GM21528 (cell line): ENCODE data around the gene NELFB.

Experiments
- ATAC-seq: cut with Tn5 transposase; IDR thresholded peaks from one replicate; pipeline ENCODE4 v1.9.1; 2021; ENCODE audit warnings: mild to moderate bottlenecking, moderate library complexity; ENCODE audit not compliant: unreplicated experiment, low FRiP score

Gene NELFB

DNA sequence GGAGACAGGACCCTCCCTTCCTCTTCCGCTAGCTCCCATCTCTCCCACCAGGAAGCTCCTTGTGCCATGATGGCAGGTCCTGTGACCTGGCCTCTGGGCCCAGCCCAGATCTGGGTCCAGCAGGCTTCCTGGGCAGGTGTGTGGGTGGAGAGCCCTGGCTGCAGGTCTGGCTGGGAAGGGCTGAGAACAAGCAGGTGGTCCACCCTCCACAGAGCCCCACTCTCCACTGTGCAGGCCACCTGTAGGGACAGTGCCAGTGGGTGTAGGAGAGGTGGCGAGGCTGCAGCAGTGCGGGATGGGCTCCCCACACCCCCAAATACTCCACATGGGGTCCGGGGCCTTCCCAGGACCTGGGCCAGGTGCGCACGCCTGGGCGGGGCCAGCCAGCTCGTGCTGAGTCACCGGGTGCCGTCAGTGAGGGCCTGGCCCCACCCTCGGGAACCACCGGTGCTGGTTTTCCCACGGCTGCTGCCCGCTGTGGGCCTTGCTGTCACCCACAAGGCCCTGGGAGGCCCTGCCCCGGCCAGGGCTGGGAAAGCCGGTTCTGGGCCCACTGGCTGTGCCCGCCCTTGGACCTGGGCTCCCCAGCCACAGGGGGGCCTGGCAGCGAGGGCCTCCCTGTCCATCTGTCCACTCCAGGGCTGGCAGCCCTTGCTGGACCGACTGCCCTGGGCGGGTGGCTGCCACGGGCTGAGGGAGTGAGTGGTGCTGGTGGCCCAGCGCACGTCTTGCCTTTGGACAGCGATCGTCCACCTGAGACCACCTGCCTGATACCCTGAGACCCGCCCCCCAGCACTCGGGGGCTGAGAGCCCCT is 56.3 kb downstream of the NELFB start:
- no peak for ATAC-seq

- no peak for ATAC-seq
These were observed 57.1 kb downstream of the NELFB start for GRCh38 chr9:137311986-137312851.

DNA sequence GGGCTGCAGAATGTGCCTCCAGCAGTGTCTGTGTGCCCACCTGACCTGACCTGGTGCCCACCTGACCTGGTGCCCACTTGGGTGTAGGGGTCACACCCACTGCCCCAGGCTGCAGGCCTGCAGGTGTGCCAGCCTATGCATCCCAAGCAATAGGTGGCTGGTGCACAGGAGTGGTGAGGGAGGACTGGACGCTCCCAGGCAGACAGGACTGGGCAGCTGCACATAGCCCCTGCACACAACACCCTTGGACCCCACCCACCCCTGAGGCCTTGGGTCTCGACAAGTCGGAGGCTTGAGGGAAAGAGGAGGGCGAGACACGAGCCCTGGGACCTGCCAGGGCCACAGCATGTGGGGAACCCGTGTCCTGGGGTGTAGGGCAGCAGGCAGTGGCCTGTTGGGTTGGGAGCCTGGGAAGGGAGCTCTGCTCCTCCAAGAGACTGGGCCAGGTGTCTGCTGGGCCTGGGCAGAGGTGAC is 57.8 kb downstream of the NELFB start:
- no peak for ATAC-seq

- no peak for ATAC-seq
These were observed 58.3 kb downstream of the NELFB start for GRCh38 chr9:137313326-137313936.

GRCh38 chr9:137313956-137314560 is 58.9 kb downstream of the NELFB start:
- ATAC-seq, result no peak

DNA sequence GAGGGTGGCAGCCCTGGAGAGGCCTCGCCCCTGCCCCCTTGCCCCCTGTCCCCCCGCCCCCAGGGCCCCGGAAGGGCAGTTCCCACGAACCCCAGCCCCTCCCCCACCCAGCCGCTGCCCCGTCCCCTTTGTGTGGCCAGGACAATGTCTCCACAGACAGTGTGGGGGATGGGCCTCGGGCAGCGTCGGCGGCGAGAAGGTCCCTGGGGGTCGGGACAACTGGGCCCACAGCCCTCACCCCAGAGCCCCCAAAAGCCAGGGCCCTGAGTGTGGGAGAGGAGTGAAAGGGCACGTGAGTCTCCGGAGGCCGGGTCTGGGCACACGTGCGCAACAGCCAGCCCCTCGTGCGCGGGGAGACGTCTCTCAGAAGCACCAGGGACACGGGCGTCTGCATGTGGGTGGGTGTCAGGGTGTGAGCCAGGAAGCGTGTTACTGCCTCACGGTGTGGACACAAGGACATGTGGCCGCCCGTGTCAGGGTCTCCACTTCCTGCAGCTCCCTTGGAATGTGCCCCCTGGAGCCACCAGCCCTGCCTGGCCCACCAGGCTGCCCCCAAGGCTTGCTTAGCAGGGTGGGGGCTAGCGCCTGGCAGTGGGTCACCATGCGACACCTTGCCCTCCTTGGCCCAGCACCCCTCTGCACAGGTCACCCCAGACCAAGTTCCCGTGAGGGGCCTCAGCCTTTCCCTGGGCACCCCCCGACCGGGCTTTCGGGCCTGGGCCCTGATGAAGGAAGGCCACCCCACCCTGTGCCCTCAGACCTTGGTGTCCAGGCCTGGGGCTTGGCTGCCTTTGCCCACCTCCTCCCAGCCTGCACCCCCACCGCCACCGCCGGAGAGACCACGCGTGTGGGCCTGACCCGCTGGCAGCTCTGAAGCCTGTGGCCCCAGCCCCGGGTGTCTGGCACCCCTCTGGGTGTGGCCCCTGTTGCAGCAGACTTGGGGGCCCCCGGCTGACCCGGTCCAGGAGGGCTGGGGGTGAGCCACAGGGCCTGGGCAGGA is 59.7 kb downstream of the NELFB start:
- no peak for ATAC-seq

DNA sequence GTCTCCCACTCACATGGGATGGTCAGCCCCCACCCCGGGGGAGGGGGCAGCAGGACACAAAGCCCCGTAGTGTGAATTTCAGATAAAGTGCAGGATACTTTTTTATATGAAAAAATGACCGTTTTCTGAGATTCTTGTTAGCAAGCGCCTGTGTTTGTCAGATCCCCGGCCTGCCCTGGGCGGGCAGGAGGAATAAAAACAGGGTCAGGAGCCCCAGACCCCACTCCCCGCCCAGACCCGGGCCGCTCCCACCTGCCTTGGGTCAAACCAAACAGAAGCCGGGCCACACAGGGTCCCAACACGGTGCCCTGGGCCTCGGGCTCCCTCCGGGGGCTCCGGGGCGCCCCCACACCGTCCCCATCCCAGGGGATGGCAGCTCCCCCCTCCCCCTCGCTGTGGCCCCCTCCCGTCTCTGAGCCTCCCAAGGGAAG is 60.5 kb downstream of the NELFB start:
- no peak for ATAC-seq

DNA sequence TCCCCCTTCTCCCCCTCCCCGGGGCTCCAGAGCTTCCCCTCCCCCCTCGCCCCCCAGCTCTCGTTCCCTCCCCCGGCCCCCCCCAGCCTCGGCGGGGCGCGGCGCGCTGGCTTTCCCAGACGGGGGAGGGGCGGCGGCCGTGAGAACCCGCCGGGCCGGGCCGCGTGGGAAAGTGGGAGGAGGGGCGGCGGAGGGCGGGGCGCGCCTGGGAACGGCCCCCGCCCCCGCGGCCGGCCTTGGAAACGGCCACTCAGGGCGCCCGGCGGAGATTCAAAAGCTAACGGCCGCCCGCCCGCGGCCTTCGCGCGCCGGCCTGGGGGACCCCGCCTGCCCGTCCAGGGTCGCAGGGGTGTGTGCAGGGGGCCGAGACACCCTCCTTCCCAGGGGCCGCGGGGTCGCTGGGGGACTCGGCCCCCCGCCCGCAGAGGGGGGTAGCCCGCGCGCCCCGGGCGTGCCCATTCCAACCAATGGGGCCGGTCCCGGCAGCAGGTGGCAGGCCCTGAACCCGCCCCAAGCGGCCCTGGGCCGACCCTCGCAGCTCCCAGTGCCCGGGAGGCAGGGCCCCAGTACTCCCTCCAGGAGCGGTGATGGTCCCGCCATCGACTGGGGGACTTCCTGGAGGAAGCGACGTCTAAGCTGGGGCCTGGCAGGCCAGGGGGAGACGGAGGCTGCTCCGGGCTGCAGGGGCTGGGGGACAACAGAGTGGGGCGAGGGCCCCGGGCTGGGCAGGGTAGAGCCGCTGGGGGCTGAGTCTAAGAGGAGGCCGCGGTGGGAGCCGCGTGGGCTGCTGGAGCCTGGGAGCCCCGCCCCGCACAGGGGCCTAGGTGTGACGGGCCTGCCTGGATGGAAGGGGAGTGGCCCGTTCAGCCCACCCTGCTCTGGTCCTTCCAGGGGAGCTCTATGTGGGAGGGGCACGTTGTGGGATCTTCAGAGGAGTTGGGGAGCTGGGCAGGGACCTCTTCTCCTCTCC is 61.2 kb downstream of the NELFB start:
- no peak for ATAC-seq

GRCh38 chr9:137317021-137317717 is 62.0 kb downstream of the NELFB start:
- ATAC-seq, result no peak

DNA sequence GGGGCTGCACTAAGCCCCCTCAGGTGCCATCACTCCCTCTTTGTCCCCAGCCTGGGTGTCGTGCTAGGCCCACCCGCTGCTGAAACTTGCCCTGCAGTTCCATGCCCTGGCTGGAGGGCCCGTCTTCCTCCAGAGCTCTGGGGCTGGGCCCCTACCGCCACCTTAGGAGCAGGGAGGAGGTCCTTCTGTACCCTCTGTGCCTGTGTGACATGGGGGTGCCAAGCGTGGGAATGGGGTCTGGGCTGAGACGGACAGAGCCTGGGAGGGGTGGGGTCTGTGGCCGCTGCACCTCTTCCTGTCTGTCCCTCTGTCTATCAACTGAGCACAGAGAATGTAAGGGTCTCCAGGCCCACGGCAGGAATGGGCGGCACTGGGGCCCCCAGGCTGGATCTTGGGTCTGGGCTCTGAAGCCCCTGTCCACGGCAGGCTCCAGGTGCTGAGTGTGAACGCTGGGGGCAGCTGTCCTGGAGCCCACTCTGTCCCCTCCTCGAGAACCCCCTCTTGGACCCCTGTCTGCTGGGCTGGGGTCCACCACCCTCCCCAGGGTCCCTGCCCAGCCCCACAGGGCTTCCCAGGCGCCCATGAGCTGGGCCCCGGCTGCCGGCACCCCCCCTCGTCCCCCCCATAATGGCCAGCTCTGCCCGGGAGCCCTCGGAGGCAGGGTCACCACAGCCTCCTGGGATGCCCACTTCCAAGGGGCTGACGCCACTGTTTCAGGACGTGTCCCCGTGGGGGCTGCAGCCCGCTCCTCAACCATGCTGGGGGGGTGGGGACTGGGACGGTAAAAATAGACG is 62.8 kb downstream of the NELFB start:
- no peak for ATAC-seq

GRCh38 chr9:137318602-137319001 is 63.5 kb downstream of the NELFB start:
- ATAC-seq, result no peak

DNA sequence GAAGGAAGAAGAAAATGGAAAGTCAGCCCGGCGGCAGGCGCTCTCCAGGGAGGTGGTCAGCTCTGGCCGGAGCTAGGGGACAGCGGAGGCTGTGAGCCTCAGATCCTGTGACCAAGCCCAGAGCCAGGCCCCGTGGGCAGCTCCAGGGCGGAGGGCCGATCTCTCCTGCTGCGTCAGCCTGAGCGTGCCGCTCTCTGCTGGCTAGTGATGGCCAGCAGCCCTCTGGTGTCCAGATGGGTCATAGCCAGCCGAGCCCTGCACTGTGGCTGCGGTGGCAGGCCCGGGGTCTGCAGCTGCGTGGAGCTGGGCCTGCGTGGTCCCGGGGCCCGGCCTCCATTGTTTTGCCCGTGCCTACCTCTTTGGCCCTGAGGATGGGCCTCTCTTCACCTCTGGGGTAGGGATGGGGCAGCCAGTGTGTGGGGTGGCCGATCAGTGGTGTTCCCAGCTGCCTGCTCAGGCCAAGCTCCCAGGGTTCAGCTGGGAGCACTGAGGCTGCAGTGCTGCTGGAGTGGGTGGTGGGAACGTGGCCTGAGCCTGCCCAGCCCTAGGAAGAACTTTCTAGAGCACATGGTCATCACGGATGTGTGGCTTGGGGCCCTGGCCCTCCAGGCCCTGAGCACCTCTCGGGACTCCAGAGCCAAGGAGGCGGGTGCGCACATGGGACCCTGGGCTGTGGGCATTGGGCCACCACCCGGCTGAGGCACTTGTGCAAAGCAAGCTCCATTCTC is 64.0 kb downstream of the NELFB start:
- ATAC-seq, result no peak

- ATAC-seq, result no peak
These were observed 64.8 kb downstream of the NELFB start for GRCh38 chr9:137319739-137320551.

- ATAC-seq, result no peak
These were observed 65.6 kb downstream of the NELFB start for GRCh38 chr9:137320555-137321384.
